ENCODE results near the gene TASP1. TPM values are rescaled to one million over a fixed set of nuclear protein-coding genes. Genes with fewer than 3 reads are reported as not detected.

Gene TASP1
- total RNA-seq, 1 donor from 2014 or later = 22.8 TPM

- no peaks in the 10 kb centered on the region for H3K4me1 Mint-ChIP-seq
- no peaks in the 10 kb centered on the region for H3K36me3 Mint-ChIP-seq
- no peak for DNase-seq (ENCODE audit: low spot score in 2 of 2, unreplicated experiment in 2 of 2)
- H3K9me3 Mint-ChIP-seq = peaks cover 4% of the 10 kb centered on the region
- no peak for TF ChIP-seq CTCF (IDR thresholded peaks at IDR 0.05; ENCODE audit: unreplicated experiment)
- H3K4me3 Mint-ChIP-seq = no peak overlapping the region
- H3K27ac Mint-ChIP-seq = no peak overlapping the region
- H3K27me3 Mint-ChIP-seq (ENCODE audit: low read depth) = no peaks in the 10 kb centered on the region
Observed at GRCh38 chr20:13681248-13682125, 42.8 kb upstream of the TASP1 start.

GRCh38 chr20:13678944-13679343 is 40.2 kb upstream of the TASP1 start:
- no peaks in the 10 kb centered on the region for H3K4me1 Mint-ChIP-seq

GRCh38 chr20:13677241-13677640 is 38.5 kb upstream of the TASP1 start:
- no peak overlapping the region for H3K27ac Mint-ChIP-seq
- H3K9me3 Mint-ChIP-seq = peaks cover 9% of the 10 kb centered on the region
- no peaks in the 10 kb centered on the region for H3K27me3 Mint-ChIP-seq (ENCODE audit: low read depth)
- no peaks in the 10 kb centered on the region for H3K36me3 Mint-ChIP-seq
- DNase-seq (ENCODE audit: low spot score in 2 of 2, unreplicated experiment in 2 of 2) = no peak
- H3K4me1 Mint-ChIP-seq = no peaks in the 10 kb centered on the region
- H3K4me3 Mint-ChIP-seq = no peak overlapping the region
- TF ChIP-seq CTCF (IDR thresholded peaks at IDR 0.05; ENCODE audit: unreplicated experiment) = no peak

More at GRCh38 chr20:13678944-13679343, 40.2 kb upstream of the TASP1 start:
- Mint-ChIP-seq H3K4me3 (no peak overlapping the region), H3K27ac (no peak overlapping the region), H3K9me3 (peaks cover 7% of the 10 kb centered on the region), H3K36me3 (no peaks in the 10 kb centered on the region), H3K27me3 (ENCODE audit: low read depth) (no peaks in the 10 kb centered on the region)
- DNase-seq (ENCODE audit: low spot score in 2 of 2, unreplicated experiment in 2 of 2) = no peak
- no peak for TF ChIP-seq CTCF (IDR thresholded peaks at IDR 0.05; ENCODE audit: unreplicated experiment)

GRCh38 chr20:13676682-13677081 is 38.0 kb upstream of the TASP1 start:
- H3K4me1 Mint-ChIP-seq = peaks cover 3% of the 10 kb centered on the region
- no peak overlapping the region for H3K27ac Mint-ChIP-seq
- DNase-seq (ENCODE audit: low spot score in 2 of 2, unreplicated experiment in 2 of 2) = no peak
- peaks cover 9% of the 10 kb centered on the region for H3K9me3 Mint-ChIP-seq
- H3K4me3 Mint-ChIP-seq = no peak overlapping the region
- TF ChIP-seq CTCF (IDR thresholded peaks at IDR 0.05; ENCODE audit: unreplicated experiment) = no peak
- no peaks in the 10 kb centered on the region for H3K36me3 Mint-ChIP-seq
- H3K27me3 Mint-ChIP-seq (ENCODE audit: low read depth) = no peaks in the 10 kb centered on the region

- Mint-ChIP-seq H3K27ac (no peak overlapping the region), H3K27me3 (ENCODE audit: low read depth) (no peaks in the 10 kb centered on the region)
Observed at GRCh38 chr20:13672690-13673089, 34.0 kb upstream of the TASP1 start.

More at GRCh38 chr20:13672690-13673089, 34.0 kb upstream of the TASP1 start:
- Mint-ChIP-seq H3K4me3 (no peak overlapping the region), H3K36me3 (no peaks in the 10 kb centered on the region), H3K4me1 (peaks cover 3% of the 10 kb centered on the region), H3K9me3 (peaks cover 4% of the 10 kb centered on the region)
- no peak for TF ChIP-seq CTCF (IDR thresholded peaks at IDR 0.05; ENCODE audit: unreplicated experiment)
- DNase-seq (ENCODE audit: low spot score in 2 of 2, unreplicated experiment in 2 of 2) = no peak

Measured in mesothelial cell of epicardium (in vitro differentiated cells).